Measurements from ENCODE around the gene C17orf58. TPM values are rescaled to one million over a fixed set of nuclear protein-coding genes. Genes with fewer than 3 reads are reported as not detected.
A peak's percentile ranks its signal among the peaks of the same experiment; 100 is the strongest.

C17orf58 gene
- total and polyA plus RNA-seq, 9 of the 15 experiments (the other 6 are each of a cell fraction or from before 2014, with no cell fraction given) = 8.6 to 37.4 (median 27.6) TPM

- peak; percentile 98 for TF ChIP-seq HMGXB4 (CRISPR knock-in tag; IDR thresholded peaks at IDR 0.05)
- no peak for TF ChIP-seq MCM5 (IDR thresholded peaks at IDR 0.05; ENCODE audit: low read depth)
- no peak; the same call in 1 of the 2 replicates for TF ChIP-seq NCOA1 (IDR thresholded peaks at IDR 0.05; ENCODE audit: low read depth)
- TF ChIP-seq, protein P1, sequence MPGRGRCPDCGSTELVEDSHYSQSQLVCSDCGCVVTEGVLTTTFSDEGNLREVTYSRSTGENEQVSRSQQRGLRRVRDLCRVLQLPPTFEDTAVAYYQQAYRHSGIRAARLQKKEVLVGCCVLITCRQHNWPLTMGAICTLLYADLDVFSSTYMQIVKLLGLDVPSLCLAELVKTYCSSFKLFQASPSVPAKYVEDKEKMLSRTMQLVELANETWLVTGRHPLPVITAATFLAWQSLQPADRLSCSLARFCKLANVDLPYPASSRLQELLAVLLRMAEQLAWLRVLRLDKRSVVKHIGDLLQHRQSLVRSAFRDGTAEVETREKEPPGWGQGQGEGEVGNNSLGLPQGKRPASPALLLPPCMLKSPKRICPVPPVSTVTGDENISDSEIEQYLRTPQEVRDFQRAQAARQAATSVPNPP (IDR thresholded peaks at IDR 0.05; ENCODE audit: borderline replicate concordance, insufficient read depth, insufficient read length) = no peak
- no peak for TF ChIP-seq NFIX (CRISPR knock-in tag; IDR thresholded peaks at IDR 0.05; ENCODE audit: low read depth)
- peak; percentile 99 for TF ChIP-seq RB1 (IDR thresholded peaks at IDR 0.05; ENCODE audit: low read depth)
- no peak for TF ChIP-seq SNAPC5 (CRISPR knock-in tag; IDR thresholded peaks at IDR 0.05)
- no peak for TF ChIP-seq CHD4 (IDR thresholded peaks at IDR 0.05; ENCODE audit: insufficient read depth, insufficient replicate concordance, low read depth, low read length, poor library complexity, severe bottlenecking)
- TF ChIP-seq ZZZ3 (IDR thresholded peaks at IDR 0.05) = 0 out of 2 replicates have a peak, but pooled peaks have one; percentile 8
- TF ChIP-seq SMARCA4 (IDR thresholded peaks at IDR 0.05) = no peak
- TF ChIP-seq CHD7 (IDR thresholded peaks at IDR 0.05; ENCODE audit: low read depth, low read length) = no peak
- TF ChIP-seq RAD21 (CRISPR knock-in tag; conservative IDR thresholded peaks at IDR 0.05 in 1 of 2, IDR thresholded peaks at IDR 0.05 in 1 of 2) = peak in 1 of 2 experiments; percentile 9; a peak in 1 of 4 replicates
Observed at GRCh38 chr17:68019675-68020408, 23.6 kb upstream of the C17orf58 start (continued).
